HepG2 (cell line): Measurements from ENCODE around the gene ZNF581. TPM values are rescaled to one million over a fixed set of nuclear protein-coding genes. Genes with fewer than 3 reads are reported as not detected.

ENCODE experiments used
- ATAC-seq: fragments of 200-7000 bp; cut with Tn5 transposase; 3 replicates; pipeline ENCODE4 v1.9.1; 2020; ENCODE audit warnings: mild to moderate bottlenecking, moderate library complexity
- BruUV-seq: library from RNA; stranded (reverse); fragments of 400-500 nt; replicated peaks from 2 replicates; lab custom pipeline; 2021; lab: Mats Ljungman, UMichigan
- CTCF ChIA-PET: fragments of 300-600 bp; formaldehyde crosslinking; extraction: SDS; loops from one replicate; lab custom pipeline; 2021; ENCODE audit warnings: low total read pairs, inconsistent platforms, low intra/inter-chr PET ratio; lab: Yijun Ruan, JAX
- POLR2A ChIA-PET: fragments of 350-600 bp; sonication (Branson Sonifier 250); formaldehyde crosslinking; loops from one replicate; lab custom pipeline; 2020; ENCODE audit warnings: antibody characterized with exemption, inconsistent platforms; lab: Yijun Ruan, JAX
- DNase-seq: peaks from one replicate; pipeline ENCODE4 v3.0.0-alpha.2; 2015; ENCODE audit warnings: low spot score
- FAIRE-seq: peaks from 3 replicates; lab custom pipeline; 2011; peaks lifted over from hg19 to GRCh38; lab: Jason Lieb, UNC
- H2AFZ ChIP-seq: one replicate; pipeline ENCODE4 v1.6.1; 2011; ENCODE audit warnings: low read length, inconsistent platforms
- H3K27ac ChIP-seq: fragments of 300-600 bp; 3 replicates; pipeline ENCODE4 v1.8.0; 2011; ENCODE audit warnings: mixed run types, mild to moderate bottlenecking, mixed read lengths, low read length, inconsistent platforms; ENCODE audit not compliant: insufficient read depth; ENCODE audit errors: extremely low read length
- H3K27me3 ChIP-seq, 2 experiments: fragments of 200-600 bp in 1 of 2; 2 replicates in 1 of 2; 3 replicates in 1 of 2; pipeline versions ENCODE4 v1.6.0 to v1.8.0; 2011; ENCODE audit warnings: low read length in 2 of 2, mild to moderate bottlenecking in 2 of 2, moderate library complexity in 2 of 2, inconsistent platforms in 1 of 2; ENCODE audit not compliant: insufficient read depth in 2 of 2, control insufficient read depth in 1 of 2
- H3K36me3 ChIP-seq, 2 experiments: fragments of 200-600 bp in 1 of 2; replicated peaks in 1 of 2; 2 replicates in 1 of 2; 3 replicates in 1 of 2; pipeline versions ENCODE4 v1.5.1 to v1.8.0; 2011; ENCODE audit warnings: low read length in 2 of 2, inconsistent platforms in 1 of 2; ENCODE audit not compliant: insufficient read depth in 2 of 2, control insufficient read depth in 1 of 2
- H3K4me1 ChIP-seq: 2 replicates; pipeline ENCODE4 v1.5.1; 2012; ENCODE audit warnings: low read length, inconsistent platforms; ENCODE audit not compliant: insufficient read depth
- H3K4me2 ChIP-seq: 2 replicates; pipeline ENCODE4 v1.6.0; 2011; ENCODE audit warnings: low read depth, low read length, inconsistent platforms
- H3K4me3 ChIP-seq, 3 experiments: fragments of 200-600 bp in 1 of 3; sonication (generic), shearing (Covaris generic) in 1 of 3; replicated peaks in 1 of 3; 2 replicates each; pipeline ENCODE4 v1.5.1; 2011 to 2016; ENCODE audit warnings: low read length in 3 of 3, inconsistent platforms in 2 of 3, low read depth in 2 of 3, mild to moderate bottlenecking in 2 of 3, control low read depth in 1 of 3, mixed read lengths in 1 of 3; ENCODE audit not compliant: insufficient read depth in 1 of 3
- H3K79me2 ChIP-seq: one replicate; pipeline ENCODE4 v1.6.1; 2011; ENCODE audit warnings: low read length, inconsistent platforms; ENCODE audit not compliant: insufficient read depth
- H3K9ac ChIP-seq: 2 replicates; pipeline ENCODE4 v1.6.0; 2011; ENCODE audit warnings: mild to moderate bottlenecking, low read depth, low read length, inconsistent platforms; ENCODE audit not compliant: insufficient read depth
- H3K9me3 ChIP-seq: 2 replicates; pipeline ENCODE4 v1.5.1; 2012; ENCODE audit warnings: mild to moderate bottlenecking, low read length
- H4K20me1 ChIP-seq: 2 replicates; pipeline ENCODE4 v1.6.0; 2011; ENCODE audit warnings: inconsistent platforms, mild to moderate bottlenecking, low read length, moderate library complexity; ENCODE audit not compliant: insufficient read depth
- MAZ ChIP-seq, 2 experiments: sonication (generic) in 1 of 2; formaldehyde crosslinking in 1 of 2; IDR thresholded peaks; 2 replicates each; pipeline versions ENCODE4 v1.5.0 to v1.6.1; 2012 to 2020; ENCODE audit warnings: low read depth in 2 of 2, mild to moderate bottlenecking in 2 of 2, borderline replicate concordance in 1 of 2, improper control_type of control experiment in 1 of 2, low read length in 1 of 2, missing genetic modification reagents in 1 of 2, moderate library complexity in 1 of 2
- MTA1 ChIP-seq: sonication (generic); formaldehyde crosslinking; IDR thresholded peaks from 2 replicates; pipeline ENCODE4 v1.4.0; 2020; ENCODE audit warnings: missing genetic modification reagents, mild to moderate bottlenecking, borderline replicate concordance
- PCBP1 ChIP-seq: fragments of 200-400 bp; formaldehyde crosslinking; IDR thresholded peaks from 2 replicates; pipeline ENCODE4 v1.6.1; 2017; ENCODE audit warnings: mild to moderate bottlenecking, low read depth, low read length, borderline replicate concordance
- RBFOX2 ChIP-seq: fragments of 200-400 bp; formaldehyde crosslinking; IDR thresholded peaks from 2 replicates; pipeline ENCODE4 v1.6.1; 2017; ENCODE audit warnings: low read depth, mild to moderate bottlenecking, low read length
- SATB2 ChIP-seq: sonication (generic); formaldehyde crosslinking; IDR thresholded peaks from 2 replicates; pipeline ENCODE4 v1.5.0; 2020; ENCODE audit warnings: missing genetic modification reagents
- ZNF142 ChIP-seq: sonication (generic); formaldehyde crosslinking; IDR thresholded peaks from 2 replicates; pipeline ENCODE4 v1.4.0; 2020; ENCODE audit warnings: missing genetic modification reagents
- ZNF253 ChIP-seq: sonication (generic); formaldehyde crosslinking; IDR thresholded peaks from 2 replicates; pipeline ENCODE4 v1.8.0; 2022; ENCODE audit warnings: mild to moderate bottlenecking, missing genetic modification reagents, borderline replicate concordance
- whole genome bisulfite sequencing: methylation state at CpG from one replicate; pipeline ENCODE4 v1.1.6; 2017; ENCODE audit warnings: low lambda C conversion rate; 5-methylcytosine and 5-hydroxymethylcytosine counted together
- in situ Hi-C: cut with HindIII; loops from 2 replicates; pipeline ENCODE4 v1.10.0; 2017; ENCODE audit warnings: low pct_unique_long_range_greater_than_20kb; ENCODE audit not compliant: extremely low pct_ligation_motif_present
- intact Hi-C: fragments of 100-400 bp; cut with micrococcal nuclease; formaldehyde crosslinking; loops from one replicate; pipeline ENCODE4 v1.10.0; 2022; ENCODE audit not compliant: unreplicated experiment
- polyA plus RNA-seq, 8 experiments: library from polyadenylated mRNA; depleted of rRNA in 3 of 8; stranded (reverse) in 7 of 8; unstranded in 1 of 8; fragments of >200 nt; fragmentation: Illumina TruSeq in 4 of 8; extraction: Trizol in 4 of 8; gene quantifications; 2 replicates each; pipeline versions ENCODE4 v1.2.1 to v1.2.3, GENCODE V29; 2011 to 2016; ENCODE audit warnings: low read depth in 4 of 8, missing spikeins in 1 of 8, mixed read lengths in 1 of 8; ENCODE audit not compliant: insufficient read depth in 1 of 8
- total RNA-seq, 5 experiments: library from RNA; depleted of rRNA; stranded (reverse); fragments of >200 nt; fragmentation: Illumina TruSeq; extraction: Trizol; gene quantifications; 2 replicates each; pipeline ENCODE4 v1.2.3, GENCODE V29; 2016; ENCODE audit warnings: low read depth in 1 of 5
- TF ChIP-seq, protein P1 (sequence below): sonication (generic); formaldehyde crosslinking; IDR thresholded peaks from 2 replicates; pipeline ENCODE4 v1.8.1; 2023; ENCODE audit warnings: missing genetic modification reagents, mild to moderate bottlenecking, borderline replicate concordance

The ZNF581 gene
- total and polyA plus RNA-seq, 2 of the 13 experiments (the other 11 are each of a cell fraction or from before 2014, with no cell fraction given), result 19.6 to 49.5 TPM

DNA sequence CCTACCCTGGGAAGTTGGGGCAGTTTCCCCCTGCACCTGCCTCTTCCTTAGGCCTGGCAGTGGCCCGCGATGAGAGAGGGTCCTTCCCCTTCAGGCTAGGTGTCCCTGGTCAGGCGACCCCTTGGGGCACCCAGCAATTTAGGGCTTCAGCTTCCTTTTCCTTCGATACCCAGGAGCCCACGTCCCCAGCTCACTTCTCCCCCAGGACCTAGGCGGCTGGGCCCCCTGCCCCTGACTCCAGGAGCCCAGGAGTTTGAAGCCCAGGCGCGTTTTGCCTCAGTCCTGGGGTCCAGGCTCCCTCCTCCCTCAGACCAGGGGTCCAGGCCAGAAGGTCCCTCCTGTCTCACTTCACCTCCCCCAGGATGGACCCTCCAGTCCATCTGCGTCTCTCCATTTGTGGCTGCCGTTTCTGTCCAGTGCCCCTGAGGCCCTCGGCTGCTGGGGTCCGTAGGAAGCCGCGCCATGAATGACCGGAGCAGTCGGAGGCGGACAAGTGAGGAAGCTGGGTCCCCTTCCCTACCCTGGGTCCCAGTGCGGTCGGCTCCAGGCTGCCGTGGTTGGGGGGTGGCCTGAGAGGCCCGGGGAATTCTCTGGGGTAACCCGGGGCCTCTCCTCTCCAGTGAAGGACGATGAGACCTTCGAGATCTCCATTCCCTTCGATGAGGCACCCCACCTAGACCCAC, 5.3 kb downstream of the ZNF581 start:
- H3K9ac ChIP-seq, result peak overlapping the region; percentile 86
- no peaks in the 10 kb centered on the region for H3K9me3 ChIP-seq
- peak overlapping the region; percentile 82 for H3K4me2 ChIP-seq
- H3K4me3 ChIP-seq, result peak overlapping the region; percentile 78 to 96 (median 96)
- no TSS peak for BruUV-seq
- in situ Hi-C loops, result no loop called here
- H3K36me3 ChIP-seq, result peaks cover 0 to 10% of the 10 kb centered on the region in 2 experiments; a peak in 2 of 5 replicates
- peak; percentile 26 for ATAC-seq
- DNase-seq, result no peak
- intact Hi-C loops, result no loop called here
- CTCF ChIA-PET, result no interaction called here
- H4K20me1 ChIP-seq, result no peaks in the 10 kb centered on the region
- peaks cover 25% of the 10 kb centered on the region for H3K79me2 ChIP-seq
- WGBS, result 48% methylated on average over 11 of the region's 25 CpGs
- H3K27ac ChIP-seq, result peak overlapping the region; percentile 76
- peaks cover 44% of the 10 kb centered on the region for H3K4me1 ChIP-seq
- FAIRE-seq, result no peak
- POLR2A ChIA-PET, result no interaction called here
- TF ChIP-seq PCBP1, result 0 out of 2 replicates have a peak, but pooled peaks have one; percentile 42
- 0 out of 2 replicates have a peak, but pooled peaks have one; percentile 33 for TF ChIP-seq MTA1 (CRISPR knock-in tag)
- TF ChIP-seq RBFOX2, result no peak
- TF ChIP-seq ZNF253 (CRISPR knock-in tag), result peak; percentile 71; the same call in 1 of the 2 replicates
- TF ChIP-seq MAZ (IDR thresholded peaks at IDR 0.05; ENCODE audit: borderline replicate concordance, low read depth, low read length), result no peak
- no peak for TF ChIP-seq MAZ (CRISPR knock-in tag; IDR thresholded peaks at IDR 0.05; ENCODE audit: low read depth)
- no peak for TF ChIP-seq ZNF142 (CRISPR knock-in tag)
- TF ChIP-seq, protein P1, sequence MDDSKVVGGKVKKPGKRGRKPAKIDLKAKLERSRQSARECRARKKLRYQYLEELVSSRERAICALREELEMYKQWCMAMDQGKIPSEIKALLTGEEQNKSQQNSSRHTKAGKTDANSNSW (CRISPR knock-in tag), result 0 out of 2 replicates have a peak, but pooled peaks have one; percentile 42
- no peak for TF ChIP-seq SATB2 (CRISPR knock-in tag)
- H2AFZ ChIP-seq, result no peak overlapping the region
- H3K27me3 ChIP-seq, result no peaks in the 10 kb centered on the region
